ENCODE measurements around the gene TNNT1.
A peak's percentile ranks its signal among the peaks of the same experiment; 100 is the strongest.
"Not testable (repeated sequence)": the region's sequence is repeated elsewhere in the genome, so short reads cannot be mapped to it uniquely, and the experiment has no call there.

The TNNT1 gene

DNA sequence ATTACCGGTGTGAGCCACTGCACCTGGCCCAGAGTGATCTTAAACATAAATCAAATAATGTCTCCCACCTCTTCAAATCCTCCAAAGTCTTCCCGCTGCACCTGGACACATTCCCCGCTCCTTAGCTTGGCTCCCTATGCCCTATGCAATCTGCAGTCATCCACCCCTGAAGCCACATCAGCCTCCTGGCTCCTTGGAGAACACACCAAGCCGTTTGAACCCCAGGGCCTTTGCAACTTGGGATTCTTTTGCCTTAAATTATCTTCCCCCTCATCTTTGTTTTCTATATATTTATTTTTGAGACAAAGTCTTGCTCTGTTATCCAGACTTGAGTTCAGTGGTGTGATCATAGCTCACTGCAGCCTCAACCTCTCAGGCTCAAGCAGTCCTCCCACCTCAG is 20.1 kb upstream of the TNNT1 start:
- no peak for DNase-seq (ENCODE audit: low read depth, low spot score)

DNA sequence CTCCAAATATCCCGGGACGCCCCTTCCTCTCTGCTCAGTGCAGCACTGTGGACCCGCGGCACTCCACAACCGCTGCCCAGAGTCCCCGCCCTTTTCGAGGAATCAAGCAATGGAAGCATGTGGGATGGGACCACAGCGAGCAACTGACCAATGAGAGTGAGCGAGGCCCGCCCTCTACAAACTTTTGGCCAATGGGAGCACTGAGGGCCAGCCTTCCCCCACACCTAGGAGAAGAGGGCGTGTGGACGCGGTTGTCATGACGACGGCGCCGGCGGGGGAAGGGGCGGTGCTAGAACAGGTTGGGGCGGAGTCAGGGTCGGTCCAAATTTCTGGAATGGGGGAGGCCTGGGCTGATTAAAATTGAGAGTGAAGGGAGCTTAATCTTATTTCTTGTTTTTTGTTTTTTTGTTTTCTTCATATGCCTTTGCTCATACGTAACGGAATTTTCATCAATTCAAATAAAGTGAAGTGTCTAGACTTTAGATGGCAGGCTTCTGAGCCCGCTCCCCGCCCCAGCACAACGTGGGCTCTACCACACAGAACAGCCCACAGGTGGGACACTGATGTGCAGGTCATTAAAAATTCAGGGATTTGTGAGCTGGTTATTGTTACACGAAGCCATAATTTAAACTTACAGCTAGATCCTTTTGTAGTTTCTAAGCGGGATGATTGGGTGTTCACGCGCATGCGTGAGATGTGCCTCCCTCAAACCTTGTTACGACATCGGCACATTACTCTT is 17.7 kb upstream of the TNNT1 start, which contains the start of gene DNAAF3:
Gene DNAAF3 (minus strand): TSS at position 84 of the 739 bp plus-strand sequence. CDS start 200 bp downstream, outside the sequence.
- peak; percentile 24 for DNase-seq (ENCODE audit: low read depth, low spot score)

DNA sequence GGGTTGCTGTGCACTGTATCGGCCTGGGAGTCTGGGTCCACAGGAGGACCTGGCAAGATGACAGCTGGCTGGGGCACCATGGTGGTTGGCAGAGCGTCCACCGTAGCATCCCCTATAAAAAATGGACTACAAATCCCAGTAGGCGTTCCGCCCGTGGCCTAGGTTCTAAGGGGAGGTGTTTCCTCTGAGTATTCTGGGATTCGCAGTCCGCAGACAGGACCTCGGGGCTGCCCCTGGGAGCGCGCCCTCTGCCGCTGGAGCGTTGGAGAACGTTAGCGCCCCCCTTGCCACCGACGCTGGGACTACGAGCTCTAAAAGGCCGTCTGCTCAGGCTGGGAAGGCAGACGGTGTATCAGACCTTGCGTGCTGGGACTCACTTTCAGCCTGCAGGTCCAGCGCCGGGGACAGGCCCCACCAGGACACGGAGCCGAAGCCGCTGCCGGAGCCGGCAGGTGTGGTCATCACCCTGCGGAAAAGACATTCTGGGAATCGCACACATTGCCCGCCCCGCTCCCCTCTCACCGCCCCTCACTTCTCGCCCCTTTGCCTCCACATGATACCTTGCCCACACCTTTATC is 17.0 kb upstream of the TNNT1 start:
- DNase-seq (ENCODE audit: low read depth, low spot score), result no peak

DNA sequence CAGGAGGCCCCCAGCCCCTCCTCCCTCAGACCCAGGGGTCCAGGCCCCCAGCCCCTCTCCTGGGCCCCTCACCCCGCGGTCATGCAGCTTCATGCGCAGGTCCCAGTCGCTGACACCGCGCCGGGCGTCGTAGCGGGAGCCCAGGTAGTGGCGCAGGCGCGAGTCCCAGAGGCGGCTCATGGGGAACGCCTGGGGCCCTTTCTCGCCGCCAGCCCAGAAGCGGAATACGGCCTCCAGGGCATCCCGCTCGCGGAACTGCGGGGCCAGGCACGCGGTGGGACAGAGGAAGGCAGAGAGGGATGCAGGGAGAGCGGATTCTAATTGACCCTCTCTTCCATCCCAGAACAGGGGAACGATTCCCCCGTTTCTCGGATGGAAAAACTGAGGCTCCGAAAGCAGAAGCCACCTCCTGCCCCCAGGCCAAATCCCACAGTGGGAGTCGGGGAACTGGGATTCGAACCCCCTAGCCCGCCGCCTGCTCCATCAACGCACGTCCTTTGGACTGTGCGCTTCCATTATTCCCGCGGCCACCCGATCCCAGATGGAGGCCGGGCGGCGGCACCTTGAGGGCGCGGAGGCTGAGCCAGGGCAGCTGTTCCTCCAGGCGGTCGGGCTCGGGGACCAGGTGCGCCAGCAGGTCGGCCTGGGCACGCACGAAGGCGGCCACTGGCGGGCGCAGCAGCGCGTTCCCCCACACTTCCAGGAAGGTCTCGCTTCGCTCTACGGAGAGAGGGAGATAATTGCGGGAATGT is 12.7 kb upstream of the TNNT1 start:
- no peak for DNase-seq (ENCODE audit: low read depth, low spot score)

DNA sequence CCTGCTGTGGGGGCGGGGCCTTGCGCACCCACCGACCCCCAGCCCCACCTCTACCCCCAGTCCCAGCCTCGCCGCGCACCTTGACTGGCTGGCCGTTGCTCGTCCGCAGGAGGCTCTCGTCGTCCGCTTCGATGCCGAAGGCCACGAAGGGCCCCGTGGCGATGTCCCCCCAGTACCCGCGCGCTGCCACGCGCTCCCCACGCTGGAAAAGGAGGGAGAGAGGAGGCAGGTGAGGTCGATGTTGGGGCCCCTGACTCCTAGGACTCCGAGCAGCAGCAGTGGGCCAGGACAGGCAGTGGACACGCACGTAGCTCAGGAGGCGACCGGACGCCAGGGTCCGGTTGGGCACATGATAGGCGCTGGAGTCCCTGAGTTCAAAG is 12.0 kb upstream of the TNNT1 start:
- DNase-seq (ENCODE audit: low read depth, low spot score), result no peak

DNA sequence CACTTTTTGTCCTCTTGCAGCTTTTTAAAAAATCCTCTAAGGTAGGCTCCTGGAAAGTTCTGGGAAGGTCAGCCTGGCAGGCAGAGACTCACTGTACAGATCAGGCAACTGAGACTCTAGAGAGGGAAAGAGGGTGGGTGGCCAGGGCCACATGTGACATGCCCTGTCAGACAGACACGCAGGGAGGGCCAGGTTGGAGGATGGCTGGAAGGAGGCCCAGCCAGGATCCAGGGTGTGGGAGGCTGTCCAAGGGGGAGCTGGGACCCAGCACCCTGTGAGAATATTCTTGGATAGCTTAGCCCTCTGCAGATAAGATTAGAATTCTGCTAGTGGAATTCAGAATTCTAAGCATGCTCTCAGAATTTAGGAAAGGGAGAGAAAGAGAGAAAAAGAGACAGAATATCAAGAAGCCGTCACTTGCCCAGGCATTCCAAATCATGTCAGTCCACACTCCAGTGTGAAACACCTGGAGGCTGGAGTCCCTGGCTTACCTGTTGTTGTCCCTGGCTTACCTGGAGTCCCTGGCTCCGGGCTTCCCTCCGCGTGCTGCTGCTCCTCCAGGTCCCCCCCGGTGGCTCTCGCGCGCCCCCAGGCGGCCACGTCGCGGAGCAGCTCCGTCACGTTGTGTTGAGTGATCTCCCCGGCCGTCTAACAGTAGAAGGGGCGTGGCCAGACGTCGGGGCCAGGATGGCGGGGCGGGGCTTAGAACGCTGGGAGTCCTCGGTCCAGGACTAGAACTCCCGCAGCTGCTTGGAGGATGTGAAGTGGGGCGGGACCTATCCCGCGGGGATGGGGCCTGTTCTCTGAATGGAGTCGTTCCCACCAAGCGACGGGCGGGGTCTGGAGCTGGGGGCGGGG is 11.4 kb upstream of the TNNT1 start:
- DNase-seq (ENCODE audit: low read depth, low spot score), result peak; percentile 63

DNA sequence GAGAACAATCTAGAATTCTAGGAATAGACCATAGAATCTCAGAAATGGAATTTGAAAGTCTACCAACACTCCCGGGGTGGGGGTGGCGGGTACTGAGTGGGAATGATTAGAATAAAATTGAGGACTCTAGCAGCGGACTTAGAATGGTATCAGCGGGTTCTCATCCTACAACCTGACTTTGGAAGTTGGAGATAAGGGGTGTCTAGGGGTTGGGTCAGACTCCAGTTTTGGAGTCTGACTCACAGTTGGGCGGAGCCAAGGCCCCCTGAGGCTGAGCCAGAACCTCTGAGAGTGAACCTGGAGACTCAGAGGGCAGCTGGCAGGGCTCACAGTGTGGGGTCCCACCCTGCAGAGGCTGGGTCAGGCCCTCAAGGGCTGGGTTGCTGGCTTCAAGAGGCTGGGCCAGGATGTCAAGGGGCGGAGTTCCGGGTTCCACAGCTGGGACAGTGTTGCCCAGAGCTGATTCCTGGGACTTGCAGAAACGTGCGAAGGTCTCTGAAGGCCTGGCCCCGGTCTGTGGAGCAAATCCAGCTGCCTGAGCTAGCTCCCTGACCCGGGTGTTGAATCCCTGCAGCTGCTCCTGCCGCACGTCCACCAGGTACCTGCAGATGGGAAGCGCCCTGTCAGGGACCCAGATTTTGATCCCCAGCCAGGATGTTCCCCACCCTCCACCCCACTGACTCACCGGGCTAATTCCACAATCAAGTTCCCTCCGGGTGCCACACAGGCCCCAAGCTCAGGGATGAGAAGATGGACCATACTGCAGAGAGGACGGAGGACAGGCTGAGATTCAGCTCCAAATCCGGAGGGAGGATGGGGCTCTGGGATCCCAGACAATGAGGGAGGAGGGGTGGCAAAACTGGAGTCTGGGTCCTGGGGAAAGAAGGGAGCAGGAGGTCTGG is 10.1 kb upstream of the TNNT1 start:
- DNase-seq (ENCODE audit: low read depth, low spot score), result no peak

DNA sequence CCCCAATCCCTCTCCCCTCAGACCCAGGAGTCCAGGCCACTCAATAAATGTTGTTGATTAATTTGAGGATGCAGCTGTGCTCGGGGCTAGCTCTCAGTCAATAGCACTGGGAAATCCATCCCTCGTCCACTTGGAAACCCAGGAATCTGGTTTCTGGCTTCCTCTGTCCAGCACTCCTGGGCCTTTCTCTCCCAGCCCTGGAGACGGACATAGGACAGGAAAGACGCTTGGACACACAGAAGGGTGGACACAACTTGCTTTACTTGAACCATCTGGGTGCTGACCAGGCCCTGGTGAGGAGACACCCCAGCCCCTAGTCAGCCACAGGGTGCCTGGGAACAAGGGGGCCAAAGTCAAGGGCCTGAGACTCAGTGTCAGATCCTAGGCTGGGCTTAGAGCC is 9.4 kb upstream of the TNNT1 start:
- DNase-seq (ENCODE audit: low read depth, low spot score), result no peak

DNA sequence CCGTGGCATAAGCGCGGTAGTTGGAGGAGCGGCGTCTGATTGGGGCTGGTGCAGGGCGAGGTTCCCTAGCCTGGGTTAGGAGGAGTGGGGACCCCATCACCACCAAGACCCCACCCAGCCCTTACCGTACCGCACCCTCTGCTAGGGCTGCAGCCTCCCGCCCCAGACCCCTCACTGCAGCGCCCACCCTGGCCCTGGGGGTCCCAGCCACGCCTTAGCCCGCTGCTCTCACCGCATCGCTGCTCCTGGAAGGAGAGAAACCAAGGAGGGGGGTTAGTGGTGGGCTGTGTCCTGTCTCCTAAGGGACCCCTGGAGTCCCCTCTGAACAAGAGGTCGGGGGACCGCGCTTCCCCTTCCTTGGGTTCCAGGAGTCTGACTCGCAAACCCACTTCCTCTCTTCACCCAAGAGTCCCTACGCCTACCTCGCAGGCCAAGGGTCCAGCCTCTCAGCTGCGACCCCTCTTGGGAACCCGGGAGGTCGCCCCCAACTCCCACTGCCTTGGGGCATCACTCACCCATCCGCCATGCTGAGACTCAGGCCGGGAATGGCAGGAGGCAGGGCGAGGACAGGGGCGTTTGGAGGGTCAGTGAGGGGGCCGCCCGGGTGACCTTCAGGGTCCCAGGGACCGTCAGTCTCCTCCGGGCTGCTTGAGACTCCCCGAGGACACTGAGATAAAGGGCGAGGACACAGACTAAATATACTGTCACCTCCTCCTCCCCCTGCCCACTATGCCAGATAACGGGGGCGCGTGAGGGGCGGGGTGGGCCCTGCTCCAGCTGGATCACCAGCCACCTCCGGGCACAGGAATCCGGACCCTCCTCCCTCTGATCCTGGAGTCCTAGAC is 8.3 kb upstream of the TNNT1 start, which contains the start of gene TNNI3:
Gene TNNI3 (minus strand): TSS at position 669 of the 845 bp plus-strand sequence. CDS start 143 bp downstream, at position 526.
- no peak for DNase-seq (ENCODE audit: low read depth, low spot score)

DNA sequence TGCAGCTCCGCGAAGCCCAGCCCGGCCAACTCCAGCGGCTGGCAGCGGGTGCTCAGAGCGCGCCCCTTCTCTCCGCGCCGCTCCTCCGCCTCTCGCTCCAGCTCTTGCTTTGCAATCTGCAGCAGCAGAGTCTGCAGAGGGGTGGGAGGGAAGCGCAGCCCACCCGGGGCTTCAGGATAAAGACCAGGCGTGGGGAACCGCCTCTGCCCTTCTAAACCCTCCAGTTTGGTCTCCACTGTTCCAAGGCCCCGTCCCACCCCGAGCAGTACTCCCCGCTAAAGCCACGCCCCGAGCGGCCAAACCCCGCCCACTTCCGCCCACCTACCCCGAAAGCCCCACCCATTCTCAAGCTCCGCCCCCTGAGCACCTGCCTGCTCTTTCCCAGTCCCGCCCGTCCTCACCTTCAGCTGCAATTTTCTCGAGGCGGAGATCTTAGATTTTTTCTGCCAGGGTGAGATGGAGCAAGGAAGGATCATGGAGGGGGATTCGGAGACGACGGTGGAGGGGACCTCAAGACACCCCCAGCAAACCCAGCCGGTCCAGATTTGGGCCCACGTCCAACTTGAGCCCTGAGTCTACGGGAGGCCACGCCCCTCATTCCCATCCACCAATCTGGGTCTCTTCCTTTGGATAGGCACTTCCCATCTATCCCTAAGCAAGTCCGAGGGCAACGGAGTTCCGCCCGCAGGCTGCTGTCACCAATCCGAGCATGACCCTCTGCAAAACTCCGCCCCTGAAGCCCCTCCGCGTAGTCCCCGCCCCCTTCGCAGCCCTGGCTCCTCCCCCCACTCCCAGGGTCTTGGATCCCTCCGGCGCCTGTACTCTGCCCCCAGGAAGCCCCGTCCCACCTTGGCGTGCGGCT is 7.4 kb upstream of the TNNT1 start:
- no peak for DNase-seq (ENCODE audit: low read depth, low spot score)

DNA sequence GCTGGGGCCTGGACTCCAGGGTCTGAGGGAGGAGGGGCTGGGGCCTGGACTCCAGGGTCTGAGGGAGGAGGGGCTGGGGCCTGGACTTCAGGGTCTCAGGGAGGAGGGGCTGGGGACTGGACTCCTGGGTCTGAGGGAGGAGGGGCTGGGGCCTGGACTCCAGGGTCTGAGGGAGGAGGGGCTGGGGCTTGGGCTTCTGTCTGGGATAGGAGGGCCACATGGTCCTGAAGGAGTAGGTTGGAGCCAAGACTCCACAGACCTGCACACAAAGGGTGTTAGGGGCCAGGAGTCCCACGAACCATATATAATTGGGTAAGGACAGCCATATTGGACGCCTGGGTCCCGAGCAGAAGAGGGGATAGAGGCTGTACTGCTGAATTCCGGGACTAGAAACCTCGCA is 6.8 kb upstream of the TNNT1 start:
- DNase-seq (ENCODE audit: low read depth, low spot score), result not testable (repeated sequence)

DNA sequence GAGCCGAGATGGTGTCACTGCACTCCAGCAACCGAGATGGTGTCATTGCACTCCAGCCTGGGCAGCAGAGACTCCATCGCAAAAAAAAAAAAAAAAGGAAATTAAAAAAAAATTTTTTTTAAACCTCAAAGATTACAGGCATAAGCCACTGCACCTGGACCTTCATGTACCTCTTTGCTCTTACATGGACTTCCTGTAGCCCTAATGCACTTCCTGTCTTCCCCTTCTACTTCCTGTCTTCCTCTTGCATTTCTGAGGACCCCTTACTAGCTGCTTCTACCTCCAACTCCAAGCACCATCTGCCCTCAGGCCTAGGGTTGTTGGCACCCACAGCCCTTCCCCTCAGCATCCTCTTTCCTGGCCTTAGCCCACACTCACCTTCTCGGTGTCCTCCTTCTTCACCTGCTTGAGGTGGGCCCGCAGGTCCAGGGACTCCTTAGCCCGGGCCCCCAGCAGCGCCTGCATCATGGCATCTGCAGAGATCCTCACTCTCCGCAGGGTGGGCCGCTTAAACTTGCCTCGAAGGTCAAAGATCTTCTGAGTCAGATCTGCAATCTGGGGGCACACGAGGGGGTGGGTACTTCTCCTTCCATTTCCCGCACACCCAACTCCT is 4.8 kb upstream of the TNNT1 start:
- DNase-seq (ENCODE audit: low read depth, low spot score), result no peak

DNA sequence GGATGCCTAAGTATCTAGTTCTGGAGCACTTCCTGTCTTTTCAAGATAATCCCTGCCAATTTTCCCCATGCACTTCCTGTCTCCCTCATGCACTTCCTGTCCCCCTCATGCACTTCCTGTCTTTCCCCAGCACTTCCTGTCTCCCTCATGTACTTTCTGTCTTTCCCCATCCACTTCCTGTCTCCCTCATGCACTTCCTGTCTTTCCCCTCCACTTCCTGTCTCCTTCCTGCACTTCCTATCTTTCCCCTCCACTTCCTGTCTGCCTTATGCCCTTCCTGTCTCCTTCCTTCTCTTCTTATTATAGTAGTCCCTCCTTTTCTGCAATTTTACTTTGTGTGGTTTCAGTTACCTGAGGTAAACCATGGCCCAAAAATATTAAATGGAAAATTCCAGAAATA is 3.0 kb upstream of the TNNT1 start:
- no peak for DNase-seq (ENCODE audit: low read depth, low spot score)

DNA sequence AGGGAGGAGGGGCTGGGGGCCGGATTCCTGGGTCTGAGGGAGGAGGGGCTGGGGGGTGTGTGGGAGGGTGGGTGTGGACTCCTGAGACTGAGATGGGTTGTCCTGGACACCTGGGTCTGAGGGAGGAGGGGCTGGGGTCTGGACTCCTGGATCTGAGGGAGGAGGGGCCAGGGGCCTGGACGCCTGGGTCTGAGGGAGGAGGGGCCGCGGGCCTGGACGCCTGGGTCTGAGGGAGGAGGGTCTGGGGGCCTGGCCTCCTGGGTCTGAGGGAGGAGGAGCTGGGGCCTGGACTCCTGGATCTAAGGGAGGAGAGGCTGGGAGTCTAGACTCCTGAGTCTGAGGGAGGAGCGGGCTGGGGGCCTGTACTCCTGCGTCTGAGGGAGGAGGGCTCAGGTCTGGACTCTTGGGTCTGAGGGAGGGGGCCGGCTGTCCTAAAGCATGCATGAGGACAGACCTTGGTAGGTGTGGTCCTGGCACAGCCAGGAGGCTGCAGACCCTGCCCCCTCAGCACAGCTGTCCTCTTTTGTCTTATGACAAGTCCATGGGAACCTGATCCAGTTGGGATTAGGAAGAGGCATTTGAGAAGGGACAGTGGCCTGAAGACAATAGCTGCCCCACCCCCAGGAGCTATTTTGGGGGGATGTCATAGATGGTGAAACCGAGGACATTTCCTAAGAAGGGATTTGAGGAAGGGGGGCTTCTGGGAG is 1.3 kb downstream of the TNNT1 start:
- DNase-seq (ENCODE audit: low read depth, low spot score), result no peak

DNA sequence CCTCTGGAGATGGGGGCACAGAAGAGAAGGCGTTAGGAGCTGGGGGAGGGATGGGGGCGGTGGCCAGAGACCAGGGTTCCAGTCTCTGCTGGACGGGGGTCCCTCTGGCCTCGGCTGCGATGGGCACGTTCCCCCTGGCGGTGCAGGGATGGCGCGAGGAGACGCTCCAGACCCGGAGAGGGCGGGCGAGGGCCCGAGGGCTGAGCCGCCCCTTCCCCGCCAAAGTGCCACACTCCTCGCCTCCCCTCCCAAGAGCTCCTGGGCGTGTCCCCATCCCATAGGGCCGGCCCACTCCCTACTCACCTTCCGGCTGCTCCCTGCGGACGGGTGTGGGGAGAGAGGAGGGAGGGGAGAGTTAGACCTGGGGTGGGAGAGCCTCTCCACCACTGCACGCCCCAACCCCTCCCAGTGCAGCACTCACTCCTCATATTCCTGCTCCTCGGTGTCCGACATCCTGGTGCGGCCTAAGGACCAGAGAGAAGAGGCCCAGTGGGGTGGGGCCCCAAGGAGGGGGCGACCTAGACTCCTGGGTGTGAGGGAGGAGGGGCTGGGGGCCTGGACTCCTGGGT is 2.2 kb downstream of the TNNT1 start:
- no peak for DNase-seq (ENCODE audit: low read depth, low spot score)

DNA sequence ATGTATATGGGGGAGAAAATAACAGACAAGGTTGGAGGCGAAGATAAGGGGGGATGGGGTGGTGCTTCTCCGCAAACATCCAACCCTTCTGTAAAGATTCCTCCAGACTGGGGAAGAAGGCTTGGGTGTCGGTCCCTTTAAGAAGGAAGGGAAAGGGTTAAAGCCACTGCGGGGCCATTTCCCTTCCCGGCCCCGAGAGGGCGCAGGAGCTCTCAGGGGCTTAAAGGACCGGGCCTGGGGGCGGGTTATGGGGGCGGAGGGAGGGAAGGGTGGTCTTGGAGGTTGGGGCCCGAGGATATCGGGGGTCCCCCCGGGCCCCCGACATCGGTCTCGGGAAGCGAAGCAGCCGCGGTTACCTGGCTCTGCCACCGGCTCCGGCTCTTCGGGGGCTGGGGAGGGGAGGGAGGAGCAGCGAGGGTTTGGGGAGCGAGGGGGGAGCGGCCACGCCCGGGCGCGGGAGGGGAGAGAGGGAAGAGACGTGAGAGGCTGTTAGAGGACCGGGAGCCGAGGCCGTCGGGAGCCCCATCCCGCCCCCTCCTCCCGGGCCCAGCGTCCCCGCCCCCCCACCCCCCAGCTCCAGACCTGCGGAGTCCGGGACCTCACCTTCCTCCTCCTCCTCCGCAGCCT is 2.8 kb downstream of the TNNT1 start:
- DNase-seq (ENCODE audit: low read depth, low spot score), result no peak

DNA sequence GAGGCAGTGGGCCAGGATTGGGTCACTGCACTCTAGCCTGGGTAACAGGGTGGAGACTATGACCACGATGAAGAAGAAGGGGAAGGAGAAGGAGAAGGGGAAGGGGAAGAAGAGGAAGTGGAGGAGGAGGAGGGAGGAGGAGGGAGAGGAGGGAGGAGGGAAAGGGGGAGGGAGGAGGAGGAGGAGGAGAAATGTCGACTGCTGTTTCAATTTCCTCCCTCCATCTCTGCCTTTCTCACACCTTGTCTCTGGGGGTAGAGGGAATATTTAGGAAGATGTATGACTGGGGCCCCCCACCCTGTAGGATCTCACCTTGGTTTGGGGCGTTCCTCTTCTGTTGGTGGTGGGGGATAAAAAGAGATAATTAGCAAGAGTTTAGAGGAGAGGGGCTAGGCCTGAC is 3.8 kb downstream of the TNNT1 start:
- DNase-seq (ENCODE audit: low read depth, low spot score), result no peak
